Heart left ventricle (tissue), 16 donors: ENCODE data around the gene COMTD1. TPM values are rescaled to one million over a fixed set of nuclear protein-coding genes. Genes with fewer than 3 reads are reported as not detected.
A peak's percentile ranks its signal among the peaks of the same experiment; 100 is the strongest.
"Not testable (repeated sequence)": the region's sequence is repeated elsewhere in the genome, so short reads cannot be mapped to it uniquely, and the experiment has no call there.

Experiments
- ATAC-seq, 4 donors: fragments of 200-7000 bp; cut with Tn5 transposase; one replicate each; pipeline ENCODE4 v1.9.1; 2020 to 2022; ENCODE audit warnings: moderate library complexity in 4 of 4, mild to moderate bottlenecking in 3 of 4, moderate number of reproducible peaks in 1 of 4
- DNase-seq, 5 donors: peaks; one replicate each; pipeline ENCODE4 v3.0.0-alpha.2; 2020
- H3K27ac ChIP-seq, 12 donors: fragments of 200-600 bp; sonication (generic) in 4 of 12; one replicate each; pipeline versions ENCODE4 v1.5.0 to v1.8.0; 2016 to 2022; ENCODE audit warnings: mild to moderate bottlenecking in 2 of 12
- H3K27me3 ChIP-seq, 9 donors: fragments of 200-600 bp; sonication (generic) in 2 of 9; one replicate each; pipeline versions ENCODE4 v1.5.1 to v1.8.0; 2016 to 2022; ENCODE audit warnings: mild to moderate bottlenecking in 3 of 9
- H3K36me3 ChIP-seq, 9 donors: fragments of 200-600 bp; sonication (generic) in 2 of 9; one replicate each; pipeline versions ENCODE4 v1.5.0 to v1.8.0; 2018 to 2022; ENCODE audit warnings: mild to moderate bottlenecking in 2 of 9
- H3K4me1 ChIP-seq, 12 donors: fragments of 200-600 bp; sonication (generic) in 4 of 12; one replicate each; pipeline versions ENCODE4 v1.5.0 to v1.8.0; 2016 to 2022; ENCODE audit warnings: mild to moderate bottlenecking in 3 of 12
- H3K4me3 ChIP-seq, 12 donors: fragments of 200-600 bp; sonication (generic) in 4 of 12; one replicate each; pipeline versions ENCODE4 v1.5.0 to v1.8.0; 2017 to 2022; ENCODE audit warnings: mild to moderate bottlenecking in 9 of 12, moderate library complexity in 4 of 12
- H3K9me3 ChIP-seq, 12 donors: fragments of 200-600 bp; sonication (generic) in 4 of 12; one replicate each; pipeline versions ENCODE4 v1.5.0 to v1.8.0; 2016 to 2022; ENCODE audit warnings: mild to moderate bottlenecking in 1 of 12
- POLR2A ChIP-seq, 2 donors: fragments of 450-650 bp; IDR thresholded peaks; one replicate each; pipeline ENCODE4 v1.6.1; 2017; ENCODE audit warnings: antibody characterized with exemption in 2 of 2, mild to moderate bottlenecking in 2 of 2, moderate library complexity in 2 of 2
- WGBS, 4 donors: extraction: QIAGEN DNeasy Blood & Tissue Kit in 2 of 4; methylation state at CpG; one replicate each; pipeline versions ENCODE4 v1.1.5 to v1.1.7; 2013 to 2018; 5-methylcytosine and 5-hydroxymethylcytosine counted together
- intact Hi-C, 10 donors: fragments of 100-400 bp; cut with DNase I; formaldehyde crosslinking; loops; one replicate each; pipeline versions ENCODE4 v1.11.1 to v1.14.2; 2022
- polyA plus RNA-seq, 2 donors: library from polyadenylated mRNA; stranded (reverse); fragments of 200-250 nt; gene quantifications; one replicate each; pipeline ENCODE4 v1.2.3, GENCODE V29; 2013
- total RNA-seq, 9 donors: library from RNA; depleted of rRNA in 2 of 9; stranded (reverse); fragments of >200 nt in 2 of 9; fragmentation: NEBNext Ultra II Directional in 3 of 9; extraction: Animal tissue kit (Norgen Biotek cat#: 25700) in 3 of 9; gene quantifications; one replicate each; pipeline versions ENCODE4 v1.1.0 to v1.2.4, GENCODE V29; 2016 to 2023
- TF ChIP-seq, protein P1 (sequence below), 12 donors: fragments of 200-600 bp; sonication (generic) in 4 of 12; IDR thresholded peaks; one replicate each; pipeline versions ENCODE4 v1.5.0 to v1.8.0; 2018 to 2022; ENCODE audit warnings: antibody characterized with exemption in 12 of 12, mild to moderate bottlenecking in 5 of 12
- donor health status: ischemic (EF 13 %, LVEDD 7.1; RV severe dilation, severe dysfunction).
- donor health status: healthy with polysubstance abuse.
- donor health status: DM: no; HTN: yes; CAD: no.
- donor health status: DM: no; HTN: no; CAD: no.
- donor health status: ischemic (EF 25% LVEDD 6.9; RV normal size, moderate dysfunction).
- donor health status: ischemic (EF 25% LVEDD 5.7; RV mildly dilated, moderate dysfunction).
- donor health status: healthy.
- donor health status: DM: yes; HTN: yes; CAD: no.
- donor health status: ischemic (EF 35%, LVEDD 5.7; RV mildly dilated, moderate dysfunction).
- donor health status: nonischemic (EF 11% LVEDD 7.7; RV severe dilation, severe dysfunction).
- donor health status: DM: yes; HTN: yes; CAD: no.
- donor health status: PGD.
- donor health status: ischemic (EF 29% LVEDD 5.4; RV normal size, mild dysfunction).
- donor health status: nonischemic (EF 23%, LVEDD 6.1; RV moderate dilation, normal function).

The COMTD1 gene
- total and polyA plus RNA-seq, 11 donors = 20.8 to 124 (median 38.7) TPM

- intact Hi-C loops = no loop called here
- Histone ChIP-seq H3K4me1 (peaks cover 0 to 20% (median 5%) of the 10 kb centered on the region in 12 donors), H3K36me3 (peaks cover 0 to 3% (median 0%) of the 10 kb centered on the region in 9 donors), H3K4me3 (peak overlapping the region in 2 of 12 donors; percentile 0 to 1), H3K9me3 (no peaks in the 10 kb centered on the region), H3K27ac (peak overlapping the region in 10 of 12 donors; percentile 1 to 74 (median 40)), H3K27me3 (no peaks in the 10 kb centered on the region)
- TF ChIP-seq, protein P1, sequence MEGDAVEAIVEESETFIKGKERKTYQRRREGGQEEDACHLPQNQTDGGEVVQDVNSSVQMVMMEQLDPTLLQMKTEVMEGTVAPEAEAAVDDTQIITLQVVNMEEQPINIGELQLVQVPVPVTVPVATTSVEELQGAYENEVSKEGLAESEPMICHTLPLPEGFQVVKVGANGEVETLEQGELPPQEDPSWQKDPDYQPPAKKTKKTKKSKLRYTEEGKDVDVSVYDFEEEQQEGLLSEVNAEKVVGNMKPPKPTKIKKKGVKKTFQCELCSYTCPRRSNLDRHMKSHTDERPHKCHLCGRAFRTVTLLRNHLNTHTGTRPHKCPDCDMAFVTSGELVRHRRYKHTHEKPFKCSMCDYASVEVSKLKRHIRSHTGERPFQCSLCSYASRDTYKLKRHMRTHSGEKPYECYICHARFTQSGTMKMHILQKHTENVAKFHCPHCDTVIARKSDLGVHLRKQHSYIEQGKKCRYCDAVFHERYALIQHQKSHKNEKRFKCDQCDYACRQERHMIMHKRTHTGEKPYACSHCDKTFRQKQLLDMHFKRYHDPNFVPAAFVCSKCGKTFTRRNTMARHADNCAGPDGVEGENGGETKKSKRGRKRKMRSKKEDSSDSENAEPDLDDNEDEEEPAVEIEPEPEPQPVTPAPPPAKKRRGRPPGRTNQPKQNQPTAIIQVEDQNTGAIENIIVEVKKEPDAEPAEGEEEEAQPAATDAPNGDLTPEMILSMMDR (IDR thresholded peaks at IDR 0.05) = no peak
- no peak for TF ChIP-seq POLR2A (IDR thresholded peaks at IDR 0.05)
- WGBS, 4 donors = 42 to 59% (median 54%) methylated on average over 10 of the region's 10 CpGs
- ATAC-seq = peak; percentile 60 to 95 (median 88)
- peak in 3 of 5 donors; percentile 34 to 69 (median 58) for DNase-seq
These were observed 43.8 kb downstream of the COMTD1 start for GRCh38 chr10:75191821-75192568.

- ATAC-seq = no peak
- Histone ChIP-seq H3K36me3 (no peaks in the 10 kb centered on the region), H3K27ac (no peak overlapping the region), H3K27me3 (no peaks in the 10 kb centered on the region), H3K4me3 (no peak overlapping the region), H3K9me3 (no peaks in the 10 kb centered on the region), H3K4me1 (peaks cover 0 to 24% (median 10%) of the 10 kb centered on the region in 12 donors)
- intact Hi-C loops = loop anchor here in 9 of 10 donors (2.0 to 10.0 kb wide), 6 partner anchors 43 to 77 kb away; partner anchors contain the start of genes SAMD8 (in 3 of the 9) and COMTD1 (in 2 of the 9)
- no peak for DNase-seq
- TF ChIP-seq, protein P1 (IDR thresholded peaks at IDR 0.05) = no peak
- TF ChIP-seq POLR2A (IDR thresholded peaks at IDR 0.05) = no peak
- WGBS, 4 donors = 87 to 98% (median 93%) methylated on average over 12 of the region's 12 CpGs
These were observed 46.3 kb downstream of the COMTD1 start for GRCh38 chr10:75189266-75190096.

DNA sequence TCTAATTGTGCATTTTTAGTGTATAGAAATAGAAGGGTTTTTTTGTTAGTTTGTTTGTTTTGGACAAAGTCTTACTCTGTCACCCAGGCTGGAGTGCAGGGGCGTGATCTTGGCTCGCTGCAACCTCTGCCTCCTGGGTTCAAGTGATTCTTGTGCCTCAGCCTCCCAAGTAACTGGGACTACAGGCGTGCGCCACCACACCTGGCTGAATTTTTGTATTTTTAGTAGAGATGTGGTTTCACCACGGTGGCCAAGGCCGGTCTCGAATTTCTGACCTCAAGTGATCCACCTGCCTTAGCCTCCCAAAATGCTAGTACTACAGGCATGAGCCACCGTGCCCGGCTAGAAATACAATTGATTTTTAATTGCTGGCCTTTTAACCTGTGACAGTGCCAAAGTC lies 47.2 kb downstream of the COMTD1 start:
- not testable (repeated sequence) for H3K36me3 ChIP-seq, H3K27ac ChIP-seq, H3K9me3 ChIP-seq, H3K27me3 ChIP-seq, ATAC-seq, H3K4me3 ChIP-seq, DNase-seq
- WGBS, 4 donors = 93 to 96% (median 95%) methylated on average over 9 of the region's 9 CpGs
- peaks cover 0 to 24% (median 10%) of the 10 kb centered on the region in 12 donors for H3K4me1 ChIP-seq
- intact Hi-C loops = loop anchor here (1.0 to 10.0 kb wide), 9 partner anchors 22 to 76 kb away; partner anchors contain the start of genes SAMD8 (in 3 of the 10), COMTD1 (in 2 of the 10) and VDAC2 (in 1 of the 10)

DNA sequence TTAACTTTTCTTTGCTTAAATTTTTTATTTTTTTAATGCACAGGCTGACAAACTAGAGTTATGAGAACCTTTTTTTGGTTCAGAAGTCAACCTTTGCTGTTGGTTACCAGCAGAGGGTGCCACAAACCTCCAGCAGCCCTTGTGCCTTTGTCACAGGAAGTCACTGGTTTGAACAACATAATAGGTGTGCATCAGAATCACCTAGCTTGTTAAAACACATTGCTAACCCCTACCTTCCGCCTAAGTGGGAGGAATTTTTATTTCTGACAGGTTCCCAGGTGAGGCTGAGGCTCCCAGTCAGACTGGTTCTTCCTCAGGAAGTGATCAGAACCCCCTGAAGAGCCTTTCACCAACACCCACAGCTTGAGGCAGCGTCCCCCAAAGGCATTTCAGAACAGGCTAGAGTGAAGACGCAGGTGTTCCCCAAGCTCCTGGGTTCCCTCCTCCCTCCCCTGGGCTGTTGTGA lies 47.8 kb downstream of the COMTD1 start:
- DNase-seq (peak in 4 of 5 donors; percentile 40 to 47 (median 44)), ATAC-seq (peak in 3 of 4 donors; percentile 32 to 57 (median 52))
- TF ChIP-seq POLR2A (IDR thresholded peaks at IDR 0.05) = no peak
- TF ChIP-seq, protein P1 (IDR thresholded peaks at IDR 0.05) = peak; percentile 51 to 79 (median 69)
- Histone ChIP-seq H3K27ac (no peak overlapping the region), H3K4me3 (no peak overlapping the region), H3K4me1 (peaks cover 0 to 24% (median 10%) of the 10 kb centered on the region in 12 donors), H3K36me3 (peaks cover 0 to 2% (median 0%) of the 10 kb centered on the region in 9 donors), H3K27me3 (no peaks in the 10 kb centered on the region), H3K9me3 (no peaks in the 10 kb centered on the region)
- 72 to 84% (median 77%) methylated on average over 3 of the region's 3 CpGs for WGBS, 4 donors
- intact Hi-C loops = loop anchor here (1.0 to 10.0 kb wide), 9 partner anchors 22 to 76 kb away; partner anchors contain the start of genes SAMD8 (in 3 of the 10), COMTD1 (in 2 of the 10) and VDAC2 (in 1 of the 10)
